Smooth muscle cell (in vitro differentiated cells): ENCODE results near the gene PRDM2. TPM values are rescaled to one million over a fixed set of nuclear protein-coding genes. Genes with fewer than 3 reads are reported as not detected.
A peak's percentile ranks its signal among the peaks of the same experiment; 100 is the strongest.

Source experiments
- DNase-seq: peaks from one replicate; lab custom pipeline; 2025; ENCODE audit not compliant: unreplicated experiment; lab: John Stamatoyannopoulos, UW
- H2AFZ ChIP-seq: fragments of 200-600 bp; sonication (generic); 2 replicates; pipeline ENCODE4 v1.6.0; 2016; ENCODE audit warnings: antibody characterized with exemption, low read depth, mild to moderate bottlenecking
- H3F3A ChIP-seq: fragments of 200-600 bp; sonication (generic); 2 replicates; pipeline ENCODE4 v1.6.0; 2017; ENCODE audit warnings: antibody characterized with exemption, low read depth
- H3K27ac ChIP-seq: fragments of 200-600 bp; sonication (generic); 2 replicates; pipeline ENCODE4 v1.5.1; 2016; ENCODE audit warnings: low read depth, mild to moderate bottlenecking
- H3K27me3 ChIP-seq: fragments of 200-600 bp; sonication (generic); 2 replicates; pipeline ENCODE4 v1.6.1; 2016; ENCODE audit warnings: low read depth, mild to moderate bottlenecking
- H3K36me3 ChIP-seq: fragments of 200-600 bp; sonication (generic); 2 replicates; pipeline ENCODE4 v1.5.1; 2016; ENCODE audit warnings: low read depth
- H3K4me1 ChIP-seq: fragments of 200-600 bp; sonication (generic); 2 replicates; pipeline ENCODE4 v1.5.1; 2016; ENCODE audit warnings: low read depth
- H3K4me2 ChIP-seq: fragments of 200-600 bp; sonication (generic); 2 replicates; pipeline ENCODE4 v1.6.0; 2016; ENCODE audit warnings: mild to moderate bottlenecking
- H3K4me3 ChIP-seq: fragments of 200-600 bp; sonication (generic); 2 replicates; pipeline ENCODE4 v1.5.1; 2016; ENCODE audit warnings: mild to moderate bottlenecking
- H3K79me2 ChIP-seq: fragments of 200-600 bp; sonication (generic); 2 replicates; pipeline ENCODE4 v1.6.0; 2016; ENCODE audit warnings: low read depth, mild to moderate bottlenecking
- H3K9ac ChIP-seq: fragments of 200-600 bp; sonication (generic); 2 replicates; pipeline ENCODE4 v1.6.0; 2016; ENCODE audit warnings: low read depth
- H3K9me3 ChIP-seq: fragments of 200-600 bp; sonication (generic); replicated peaks from 2 replicates; pipeline ENCODE4 v1.5.1; 2016; ENCODE audit warnings: low read depth
- H4K20me1 ChIP-seq: fragments of 200-600 bp; sonication (generic); 2 replicates; pipeline ENCODE4 v1.6.0; 2016; ENCODE audit warnings: low read depth
- WGBS: methylation state at CpG from one replicate; pipeline ENCODE4 v1.1.7; 2016; ENCODE audit warnings: low lambda C conversion rate; 5-methylcytosine and 5-hydroxymethylcytosine counted together
- polyA plus RNA-seq: library from polyadenylated mRNA; unstranded; fragments of >200 nt; fragmentation: Nextera tagmentation; extraction: Ambion mirVana; gene quantifications from 2 replicates; pipeline ENCODE4 v1.2.1, GENCODE V29; 2016
- total RNA-seq: library from RNA; depleted of rRNA; stranded (reverse); fragments of >200 nt; gene quantifications from 2 replicates; pipeline ENCODE4 v1.2.3, GENCODE V29; 2014
- TF ChIP-seq, protein P1 (sequence below): fragments of 200-600 bp; sonication (generic); IDR thresholded peaks from 2 replicates; pipeline ENCODE4 v1.5.1; 2017; ENCODE audit warnings: borderline replicate concordance, mild to moderate bottlenecking, antibody characterized with exemption; ENCODE audit not compliant: insufficient read depth, poor library complexity, severe bottlenecking

Gene PRDM2
- total and polyA plus RNA-seq, 2 experiments from 2014 or later = 19.8 to 20.0 TPM

DNA sequence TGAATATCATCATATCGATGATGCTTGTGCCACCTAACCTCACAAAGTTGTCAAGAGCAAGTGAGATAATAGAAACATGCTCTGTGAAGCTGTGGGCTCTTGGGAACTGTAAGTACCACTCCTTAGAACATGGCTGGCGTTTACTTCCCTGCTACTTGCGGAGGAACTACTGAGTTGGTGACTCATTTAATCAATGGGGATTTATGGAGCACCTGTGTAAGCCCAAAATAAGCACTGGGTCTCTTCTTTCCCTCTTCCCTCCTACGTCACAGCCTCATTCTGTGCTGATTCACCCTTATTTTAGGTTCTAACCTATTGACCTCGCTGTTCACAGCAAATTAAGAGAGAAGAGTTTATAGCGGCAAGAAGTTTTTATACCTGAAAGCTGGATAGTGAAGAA lies 52.9 kb downstream of the PRDM2 start:
- Histone ChIP-seq H3K27ac (no peak overlapping the region), H3K36me3 (no peaks in the 10 kb centered on the region), H3K9me3 (no peaks in the 10 kb centered on the region), H2AFZ (no peak overlapping the region), H3K27me3 (no peaks in the 10 kb centered on the region), H3K4me1 (peaks cover 31% of the 10 kb centered on the region), H3K4me2 (peak overlapping the region; percentile 11), H3F3A (peaks cover 12% of the 10 kb centered on the region), H3K79me2 (peaks cover 83% of the 10 kb centered on the region), H3K4me3 (no peak overlapping the region), H3K9ac (no peak overlapping the region), H4K20me1 (peaks cover 82% of the 10 kb centered on the region)
- TF ChIP-seq, protein P1, sequence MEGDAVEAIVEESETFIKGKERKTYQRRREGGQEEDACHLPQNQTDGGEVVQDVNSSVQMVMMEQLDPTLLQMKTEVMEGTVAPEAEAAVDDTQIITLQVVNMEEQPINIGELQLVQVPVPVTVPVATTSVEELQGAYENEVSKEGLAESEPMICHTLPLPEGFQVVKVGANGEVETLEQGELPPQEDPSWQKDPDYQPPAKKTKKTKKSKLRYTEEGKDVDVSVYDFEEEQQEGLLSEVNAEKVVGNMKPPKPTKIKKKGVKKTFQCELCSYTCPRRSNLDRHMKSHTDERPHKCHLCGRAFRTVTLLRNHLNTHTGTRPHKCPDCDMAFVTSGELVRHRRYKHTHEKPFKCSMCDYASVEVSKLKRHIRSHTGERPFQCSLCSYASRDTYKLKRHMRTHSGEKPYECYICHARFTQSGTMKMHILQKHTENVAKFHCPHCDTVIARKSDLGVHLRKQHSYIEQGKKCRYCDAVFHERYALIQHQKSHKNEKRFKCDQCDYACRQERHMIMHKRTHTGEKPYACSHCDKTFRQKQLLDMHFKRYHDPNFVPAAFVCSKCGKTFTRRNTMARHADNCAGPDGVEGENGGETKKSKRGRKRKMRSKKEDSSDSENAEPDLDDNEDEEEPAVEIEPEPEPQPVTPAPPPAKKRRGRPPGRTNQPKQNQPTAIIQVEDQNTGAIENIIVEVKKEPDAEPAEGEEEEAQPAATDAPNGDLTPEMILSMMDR = no peak
- DNase-seq = no peak
- 92% methylated on average over 6 of the region's 6 CpGs for WGBS

DNA sequence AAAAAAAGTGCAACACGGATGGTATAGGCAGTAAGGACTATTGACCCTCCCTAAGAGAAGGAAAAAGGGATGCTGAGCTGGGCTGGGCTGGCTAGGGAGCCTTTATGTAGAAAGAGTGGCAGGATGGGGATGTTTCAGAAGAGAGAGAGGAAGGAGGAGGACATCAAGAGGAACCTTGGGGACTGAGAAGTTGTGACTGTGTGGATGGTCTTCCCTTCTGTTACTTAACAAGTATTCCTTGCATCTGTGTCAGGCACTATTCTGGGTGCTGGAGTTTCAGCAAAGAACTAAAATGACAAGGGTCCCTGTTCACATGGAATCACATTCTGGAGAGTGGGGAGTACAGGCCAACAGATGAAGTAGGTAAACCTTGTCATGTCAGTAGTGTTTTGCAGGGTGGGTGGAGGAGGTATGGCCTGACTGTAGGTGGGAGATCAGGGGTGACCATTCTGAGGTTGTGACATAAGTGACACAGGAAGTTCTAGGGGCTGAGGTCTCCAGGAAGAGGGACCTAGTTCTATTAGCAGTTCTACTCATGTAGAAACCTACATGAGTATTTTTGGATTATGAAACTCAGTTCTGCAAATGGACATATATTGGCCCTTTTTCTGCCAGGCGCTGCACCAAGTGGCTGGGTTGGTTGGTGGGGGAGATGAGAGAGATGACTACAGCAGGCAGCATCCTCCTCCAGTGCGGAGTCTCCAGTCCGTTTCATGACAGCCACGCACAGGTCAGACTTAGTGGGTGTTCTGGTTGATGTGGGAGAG lies 53.8 kb downstream of the PRDM2 start:
- H3K79me2 ChIP-seq = peaks cover 92% of the 10 kb centered on the region

DNA sequence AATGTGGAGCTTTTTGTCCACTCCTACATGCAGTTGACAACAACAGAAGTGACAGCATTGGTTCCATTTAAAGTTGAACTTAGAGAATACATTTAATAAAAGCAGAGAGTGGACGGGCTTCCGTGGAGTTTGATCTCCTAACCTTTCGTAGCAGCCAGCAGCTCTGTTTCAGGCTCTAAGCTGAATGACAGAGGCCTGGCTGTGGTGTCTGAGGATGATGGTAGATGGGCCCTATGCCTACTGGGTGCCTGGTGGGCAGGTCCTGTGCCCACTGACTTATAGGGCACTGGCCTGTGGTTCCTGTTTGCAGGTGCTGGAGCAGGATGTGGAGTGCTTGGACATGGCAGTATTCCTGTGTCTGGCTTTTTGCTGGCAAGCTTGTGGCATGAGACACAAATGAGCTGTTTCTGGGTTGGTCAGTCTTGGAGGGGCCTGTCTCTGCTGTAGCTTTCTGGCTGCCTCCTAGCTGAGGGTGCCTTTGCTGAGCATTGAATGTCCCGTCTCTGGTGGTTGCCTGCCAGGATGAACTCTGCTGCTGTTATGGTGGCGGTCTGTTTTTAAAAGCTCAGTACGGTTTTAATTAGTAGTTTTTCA lies 54.6 kb downstream of the PRDM2 start:
- peaks cover 42% of the 10 kb centered on the region for H3K4me1 ChIP-seq
- peaks cover 99% of the 10 kb centered on the region for H4K20me1 ChIP-seq
- no peak overlapping the region for H3K9ac ChIP-seq
- no peak for DNase-seq
- H3F3A ChIP-seq = peaks cover 8% of the 10 kb centered on the region
- no peaks in the 10 kb centered on the region for H3K36me3 ChIP-seq
- no peaks in the 10 kb centered on the region for H3K27me3 ChIP-seq
- no peak overlapping the region for H3K4me2 ChIP-seq
- H3K4me3 ChIP-seq = no peak overlapping the region
- H3K79me2 ChIP-seq = peaks cover 100% of the 10 kb centered on the region
- H3K27ac ChIP-seq = no peak overlapping the region
- H3K9me3 ChIP-seq = no peaks in the 10 kb centered on the region
- H2AFZ ChIP-seq = no peak overlapping the region
- WGBS = 91% methylated on average over 6 of the region's 6 CpGs
- TF ChIP-seq, protein P1 = no peak

More for the DNA sequence above, 53.8 kb downstream of the PRDM2 start:
- DNase-seq = no peak
- no peak overlapping the region for H2AFZ ChIP-seq
- H3K27ac ChIP-seq = no peak overlapping the region
- H3K27me3 ChIP-seq = no peaks in the 10 kb centered on the region
- WGBS = 95% methylated on average over 5 of the region's 5 CpGs
- peaks cover 9% of the 10 kb centered on the region for H3F3A ChIP-seq
- no peak overlapping the region for H3K4me2 ChIP-seq
- TF ChIP-seq, protein P1 = no peak
- H3K9me3 ChIP-seq = no peaks in the 10 kb centered on the region
- H3K9ac ChIP-seq = no peak overlapping the region
- peaks cover 91% of the 10 kb centered on the region for H4K20me1 ChIP-seq
- H3K4me1 ChIP-seq = peaks cover 34% of the 10 kb centered on the region
- H3K36me3 ChIP-seq = no peaks in the 10 kb centered on the region
- H3K4me3 ChIP-seq = no peak overlapping the region
